HG03469 (cell line): ENCODE data around the gene IGHMBP2.
"Not testable (repeated sequence)": the region's sequence is repeated elsewhere in the genome, so short reads cannot be mapped to it uniquely, and the experiment has no call there.

Experiments
- ATAC-seq: cut with Tn5 transposase; IDR thresholded peaks from one replicate; pipeline ENCODE4 v1.9.1; 2021; ENCODE audit warnings: mild to moderate bottlenecking, moderate library complexity, moderate number of reproducible peaks; ENCODE audit not compliant: unreplicated experiment

Gene IGHMBP2

DNA sequence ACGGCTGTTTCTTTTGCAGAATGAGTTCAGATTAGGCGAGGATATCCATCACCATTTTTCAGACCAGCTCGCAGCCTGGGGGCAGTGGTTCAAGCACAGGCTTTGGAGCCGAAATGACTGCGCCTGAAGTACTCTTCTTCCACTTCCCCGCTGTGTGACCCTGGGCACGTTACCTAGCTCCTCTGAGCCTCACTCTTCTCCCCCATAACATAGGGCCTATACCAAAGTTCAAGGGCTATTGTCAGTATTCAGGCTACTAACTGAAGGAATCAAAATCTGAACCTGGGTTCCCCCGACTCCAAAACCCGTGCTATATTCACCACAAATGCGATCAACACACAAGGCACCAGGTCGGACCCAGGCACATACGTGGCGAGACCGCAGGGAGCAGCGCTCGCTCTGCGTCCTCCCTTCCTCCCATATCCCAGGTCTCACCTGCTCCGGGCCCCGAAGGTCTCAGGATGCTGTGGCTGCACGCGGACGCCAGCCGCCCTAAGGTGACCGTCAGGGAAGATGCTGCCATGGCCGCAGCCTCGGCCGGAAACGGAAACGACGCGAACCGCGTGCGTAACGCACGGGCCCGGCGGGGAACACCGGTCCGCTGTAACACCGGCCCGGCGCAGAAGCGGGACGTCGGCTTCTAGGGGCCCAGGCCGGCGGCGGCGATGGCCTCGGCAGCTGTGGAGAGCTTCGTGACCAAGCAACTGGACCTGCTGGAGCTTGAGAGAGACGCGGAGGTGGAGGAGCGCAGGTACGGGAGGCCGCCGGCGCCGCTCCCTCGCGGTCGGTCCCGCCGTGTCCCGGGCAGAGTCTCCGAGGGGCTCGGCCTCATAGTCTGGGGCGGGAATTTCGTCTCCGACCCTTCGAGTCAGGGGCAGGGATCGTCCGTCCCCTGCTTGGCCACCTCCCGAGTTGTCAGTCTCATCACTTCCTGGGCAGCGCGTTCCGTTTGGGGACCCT, at the start of gene IGHMBP2, which contains the start of gene MRPL21:
Gene IGHMBP2 (plus strand): TSS at position 604 of the 960 bp plus-strand sequence. CDS start 62 bp downstream, at position 666.
Gene MRPL21 (minus strand): TSS at position 545 of the 960 bp plus-strand sequence. CDS start 22 bp downstream, at position 523.
- ATAC-seq, result peak; percentile 47

DNA sequence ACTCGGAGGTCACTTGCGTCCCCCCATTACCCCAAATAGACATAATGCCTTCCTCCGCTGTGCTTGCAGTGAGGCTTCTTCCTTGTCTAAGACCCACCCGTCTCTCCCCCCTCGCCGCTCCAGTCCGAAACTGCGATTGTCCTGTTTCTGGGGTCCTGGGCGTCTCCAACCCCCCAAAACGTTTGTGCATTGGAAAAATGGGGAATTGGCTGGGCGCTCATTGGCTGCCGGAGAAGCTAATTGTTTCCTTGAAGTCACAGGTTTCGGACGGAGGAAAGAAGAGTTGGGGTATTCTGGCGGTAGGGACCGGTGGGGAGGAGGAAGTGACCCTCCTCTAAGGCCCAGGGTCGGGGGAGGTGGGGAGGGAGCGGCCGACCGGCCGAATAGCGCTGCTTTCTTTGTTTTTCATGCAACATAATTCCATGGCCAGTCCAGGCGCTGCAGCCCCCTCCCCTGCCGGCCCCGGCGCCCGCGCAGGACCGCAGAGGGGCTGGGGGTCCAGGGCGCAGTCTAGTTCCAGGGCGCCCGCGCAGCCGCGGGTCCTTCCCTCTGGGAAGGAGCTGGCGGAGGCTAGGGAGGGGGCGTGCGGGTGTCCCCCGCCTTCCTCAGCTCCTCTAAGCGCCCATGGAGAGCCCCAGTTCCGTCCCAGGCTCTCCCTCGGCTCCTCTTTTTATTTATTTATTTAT, 49.3 kb upstream of the IGHMBP2 start:
- ATAC-seq, result no peak

DNA sequence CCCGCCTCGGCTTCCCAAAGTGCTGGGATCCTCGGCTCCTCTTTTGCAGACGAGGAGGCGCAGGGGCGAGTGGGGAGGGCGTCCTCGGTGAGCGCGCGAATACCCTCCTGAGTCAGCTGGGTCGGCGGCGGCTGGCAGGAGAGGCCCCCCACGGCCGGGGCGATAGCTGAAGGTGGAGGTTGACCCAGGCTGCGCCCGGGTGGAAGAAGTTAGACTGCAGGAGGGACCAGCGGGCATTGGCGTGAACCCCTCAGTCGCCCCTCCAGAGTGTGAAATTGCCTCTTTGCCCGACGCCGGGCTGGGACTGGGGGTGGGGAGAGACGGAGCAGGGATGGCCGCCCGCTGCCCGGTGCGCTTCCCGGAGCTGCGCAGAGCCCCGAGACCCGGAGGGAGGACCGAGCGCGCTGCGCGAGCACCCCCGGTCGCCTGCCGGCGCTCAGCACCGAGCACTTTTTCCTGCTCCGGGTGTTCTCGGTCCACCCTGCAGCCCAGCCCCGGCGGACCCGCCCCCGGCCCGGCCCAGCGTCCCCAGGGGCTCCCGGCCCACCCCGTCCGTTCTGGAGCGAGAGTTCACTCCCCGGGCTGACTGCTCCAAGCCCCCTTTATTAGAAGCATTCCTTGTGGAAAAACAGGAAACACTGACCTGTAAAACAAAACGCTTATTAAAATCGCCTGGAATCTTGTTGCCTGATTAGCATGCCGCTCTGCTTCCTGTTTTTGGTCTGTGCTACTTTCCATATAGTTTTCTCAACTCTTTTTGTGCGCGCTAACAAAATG, 48.3 kb upstream of the IGHMBP2 start:
- no peak for ATAC-seq

DNA sequence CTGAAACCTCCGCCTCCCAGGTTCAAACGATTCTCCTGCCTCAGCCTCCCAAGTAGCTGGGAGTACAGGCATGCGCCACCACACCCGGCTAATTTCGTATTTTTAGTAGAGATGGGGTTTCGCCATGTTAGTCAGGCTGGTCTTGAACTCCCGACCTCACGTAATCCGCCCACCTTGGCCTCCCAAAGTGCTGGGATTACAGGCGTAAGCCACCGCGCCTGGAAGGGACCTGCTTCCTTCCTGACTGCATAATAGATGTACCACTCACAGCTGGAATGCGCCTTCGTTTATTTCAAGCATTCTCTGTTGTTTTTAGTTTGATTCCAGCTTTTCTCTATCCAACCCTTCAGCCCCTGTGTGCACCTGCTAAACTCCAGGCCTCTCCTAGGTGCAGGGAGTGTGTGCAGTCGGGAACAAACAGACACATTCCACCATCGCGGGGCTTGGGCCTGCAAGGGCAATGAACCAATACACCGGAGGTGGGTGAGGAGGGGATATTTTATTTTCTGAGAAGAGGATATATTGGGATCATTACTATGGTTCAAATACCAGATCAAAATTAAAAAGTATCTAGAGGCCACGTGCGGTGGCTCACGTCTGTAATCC, 47.2 kb upstream of the IGHMBP2 start:
- not testable (repeated sequence) for ATAC-seq

DNA sequence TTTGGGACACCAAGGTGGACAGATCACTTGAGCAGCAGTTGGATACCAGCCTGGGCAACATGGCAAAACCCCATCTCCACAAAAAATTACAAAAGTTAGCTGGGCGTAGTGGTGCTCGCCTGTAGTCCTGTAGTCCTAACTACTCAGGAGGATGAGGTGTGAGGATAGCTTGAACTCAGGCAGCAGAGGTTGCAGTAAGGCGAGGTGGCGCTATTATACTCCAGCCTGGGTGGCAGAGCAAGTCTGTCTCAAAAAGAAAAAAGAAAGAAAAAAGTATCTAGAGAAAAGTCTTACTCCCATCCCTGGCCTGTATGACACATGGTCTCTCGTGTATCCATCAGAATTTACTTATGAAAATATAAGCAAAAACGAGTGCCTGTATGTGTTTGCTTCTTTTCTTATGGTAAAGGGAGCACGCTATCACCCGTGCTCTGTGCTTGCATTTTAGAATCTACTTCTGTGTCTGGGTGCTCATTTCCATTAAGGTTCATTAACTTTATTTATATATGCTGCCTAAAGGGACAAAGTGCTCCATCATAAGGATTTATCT, 46.6 kb upstream of the IGHMBP2 start:
- no peak for ATAC-seq

DNA sequence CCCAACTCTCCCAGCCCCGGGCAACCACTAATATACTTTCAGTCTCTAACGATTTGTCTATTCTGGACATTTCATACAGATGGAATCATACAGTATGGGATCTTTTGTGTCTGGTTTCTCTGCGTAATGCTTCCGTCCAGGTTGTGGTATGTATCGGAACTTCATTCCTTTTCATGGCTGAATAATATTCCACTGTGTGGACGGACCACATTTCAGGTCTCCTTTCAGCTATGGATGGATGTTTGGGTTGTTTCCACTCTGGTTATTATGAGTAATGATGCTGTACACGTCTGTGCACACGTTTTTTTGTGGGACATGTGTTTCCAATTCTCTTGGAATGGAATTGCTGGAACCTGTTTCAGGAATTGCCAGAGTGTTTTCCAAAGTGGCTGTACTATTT, 44.6 kb upstream of the IGHMBP2 start:
- no peak for ATAC-seq

DNA sequence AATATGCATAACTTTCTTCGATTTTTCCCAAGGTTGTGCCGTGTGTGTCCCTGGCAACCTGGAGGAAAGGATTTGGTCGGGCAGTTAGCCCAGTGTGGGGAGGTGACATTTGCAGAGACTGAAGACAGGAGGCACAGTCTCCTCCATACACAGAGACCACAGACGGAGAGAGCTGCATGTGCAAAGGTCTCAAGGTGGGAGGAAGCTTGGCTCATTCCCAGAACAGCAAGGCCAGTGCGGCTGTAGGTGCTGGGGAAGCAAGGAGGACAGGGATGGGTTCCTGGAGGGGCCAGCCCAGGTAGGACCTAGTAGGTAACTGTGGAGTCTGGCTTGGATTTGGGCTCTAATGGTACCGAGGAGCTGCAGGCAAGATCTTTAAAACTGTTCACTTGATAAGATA, 41.3 kb upstream of the IGHMBP2 start:
- no peak for ATAC-seq

DNA sequence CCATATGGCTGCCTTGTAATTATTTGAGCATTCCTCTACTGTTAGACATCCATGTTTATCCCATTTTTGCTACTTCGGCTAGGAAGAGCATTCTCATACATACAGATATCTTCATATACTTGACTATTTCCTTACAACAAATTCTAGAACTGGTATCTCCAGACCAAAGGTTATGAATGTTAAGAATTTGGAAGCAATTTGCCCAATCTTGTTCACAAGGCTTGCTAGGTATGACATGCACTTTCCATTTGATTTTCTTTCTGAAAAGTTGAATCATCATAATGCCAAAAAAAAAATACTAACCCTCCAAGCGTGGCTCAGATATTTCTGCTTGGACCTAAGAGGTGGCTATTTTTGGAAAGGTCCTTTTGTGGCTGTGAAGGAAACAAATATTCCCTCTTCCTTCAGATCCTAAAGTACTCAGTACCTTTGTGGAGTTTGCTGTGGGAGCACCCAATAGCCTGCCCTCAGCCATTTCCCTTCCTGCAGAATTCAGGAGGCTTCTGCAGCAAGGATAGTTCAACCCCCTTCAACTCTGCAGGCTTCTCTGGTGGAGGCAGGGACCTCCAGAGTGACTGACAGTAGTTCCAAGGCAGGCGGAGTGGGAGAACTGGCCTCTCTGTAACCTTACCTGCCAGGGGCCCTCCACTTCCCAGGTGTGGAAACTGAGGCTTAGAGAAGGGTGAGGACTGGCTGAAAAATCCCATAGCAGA, 40.0 kb upstream of the IGHMBP2 start:
- no peak for ATAC-seq

DNA sequence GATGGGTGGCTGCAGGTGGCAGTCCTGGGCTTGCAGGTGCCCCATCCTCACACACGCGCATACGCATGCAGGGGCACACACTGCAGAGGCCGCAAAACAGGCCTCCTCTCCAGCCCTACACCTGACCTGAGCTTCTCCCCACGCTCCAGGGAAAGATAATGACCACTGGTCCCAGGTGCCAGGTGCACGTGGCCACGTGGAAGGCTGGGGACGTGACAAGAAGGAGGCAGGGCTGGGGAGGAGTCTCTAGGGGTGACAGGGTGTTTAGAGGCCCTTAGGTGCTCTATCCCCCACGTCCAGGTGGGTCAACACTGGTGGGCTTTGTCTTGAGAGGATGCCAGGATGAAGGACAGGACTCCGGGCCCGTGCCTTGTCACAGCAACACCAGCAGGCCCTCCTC, 38.5 kb upstream of the IGHMBP2 start:
- no peak for ATAC-seq

DNA sequence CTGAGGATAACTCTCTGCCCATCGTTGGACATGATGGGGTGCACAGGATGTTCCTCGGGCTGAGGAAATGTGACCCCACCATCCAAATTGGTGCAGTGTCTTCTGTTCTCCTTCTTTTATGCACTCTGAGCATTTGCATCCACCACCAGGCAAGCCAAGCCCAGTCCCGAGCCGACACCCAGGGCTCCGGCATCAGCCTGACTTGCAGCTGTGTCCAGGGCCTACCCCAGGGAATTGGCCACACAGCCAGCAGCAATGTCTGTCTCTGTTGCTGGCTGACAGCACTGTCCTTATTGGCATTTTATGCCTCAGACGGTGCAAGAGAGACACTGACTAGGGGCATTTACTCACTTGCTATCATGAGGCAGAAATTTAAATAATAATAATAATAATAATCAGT, 36.6 kb upstream of the IGHMBP2 start:
- no peak for ATAC-seq

DNA sequence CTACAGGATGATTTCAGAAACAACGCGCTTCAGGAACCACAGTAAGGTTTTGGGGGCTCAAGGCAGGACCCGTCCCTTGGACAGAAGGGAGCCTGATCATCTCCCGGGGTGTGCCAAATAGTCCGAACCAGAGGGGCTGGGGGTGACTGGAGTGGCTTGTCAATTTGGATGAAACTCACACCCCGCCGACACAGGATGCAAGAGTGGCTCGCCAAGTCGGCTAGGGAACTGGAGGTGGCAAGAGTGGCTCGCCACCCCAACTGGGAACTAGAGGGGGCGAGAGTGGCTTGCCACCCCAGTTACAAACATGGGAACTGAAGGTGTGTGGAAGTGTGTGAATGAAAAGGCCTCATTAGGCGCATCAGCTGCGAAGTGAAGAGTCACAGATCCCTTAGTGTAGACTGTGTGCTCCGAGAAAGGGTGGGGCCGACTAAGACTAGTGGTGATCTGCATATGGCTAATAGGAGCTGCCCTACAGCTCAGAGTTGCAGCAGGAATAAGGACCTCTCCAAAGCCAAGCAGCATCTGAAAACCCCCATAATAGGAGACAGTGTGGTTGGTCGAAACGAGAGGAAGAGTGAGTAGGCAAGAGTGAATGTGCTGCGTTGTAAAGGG, 35.4 kb upstream of the IGHMBP2 start:
- ATAC-seq, result no peak

DNA sequence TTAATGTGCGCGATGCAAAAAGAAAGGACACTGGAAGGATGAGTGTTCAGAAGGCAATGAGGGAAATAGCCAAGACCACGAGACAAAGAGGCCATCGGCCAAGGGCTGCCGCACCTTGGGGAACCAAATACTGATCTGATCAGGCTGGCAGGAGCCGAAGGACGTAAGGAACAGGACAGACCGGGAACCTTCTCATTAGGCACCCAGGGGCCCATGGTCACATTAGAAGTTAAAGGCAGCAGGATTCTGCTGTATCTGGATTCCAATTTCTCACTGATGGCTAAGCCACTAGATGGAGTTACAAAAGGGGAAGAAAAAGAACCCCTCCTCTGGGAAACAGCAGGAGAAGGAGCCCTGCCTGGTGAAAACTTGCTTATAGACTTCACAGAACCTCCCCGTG, 33.2 kb upstream of the IGHMBP2 start:
- ATAC-seq, result no peak

DNA sequence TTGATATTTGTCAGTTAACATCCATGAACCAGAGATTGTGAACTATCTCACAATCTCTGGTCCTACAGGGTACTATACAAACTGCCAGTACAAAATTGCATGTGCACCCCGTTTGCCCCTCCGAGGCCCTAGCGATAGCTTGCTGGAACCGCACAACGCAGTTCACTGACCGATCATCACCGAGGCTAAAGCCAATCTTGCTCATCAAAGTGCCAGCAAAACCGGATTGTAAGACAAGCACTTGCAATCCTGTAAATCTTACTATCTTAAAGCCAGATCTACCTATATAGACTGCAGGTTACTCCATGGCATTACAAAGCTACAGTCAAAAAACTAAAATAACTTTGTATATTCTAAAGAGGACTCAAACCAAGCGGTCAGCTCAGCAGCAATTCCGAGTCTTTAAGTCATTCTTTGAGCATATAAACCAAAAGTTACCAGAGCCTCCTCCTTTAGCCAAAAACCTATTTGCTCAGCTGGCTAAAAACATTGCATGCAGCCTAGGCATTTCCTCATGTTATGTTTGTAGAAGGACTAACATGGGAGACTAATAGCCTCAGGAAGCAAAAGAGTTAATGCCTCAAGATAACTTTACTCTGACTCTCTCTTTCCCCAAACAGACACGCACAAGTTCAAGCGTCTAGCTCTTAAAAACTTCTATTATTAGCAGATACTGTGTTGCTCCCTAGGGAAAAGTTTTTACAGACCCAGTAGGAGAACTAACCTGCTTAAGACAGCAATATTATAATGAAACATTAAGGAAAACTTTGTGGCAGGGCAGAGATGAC, 31.3 kb upstream of the IGHMBP2 start:
- ATAC-seq, result no peak

DNA sequence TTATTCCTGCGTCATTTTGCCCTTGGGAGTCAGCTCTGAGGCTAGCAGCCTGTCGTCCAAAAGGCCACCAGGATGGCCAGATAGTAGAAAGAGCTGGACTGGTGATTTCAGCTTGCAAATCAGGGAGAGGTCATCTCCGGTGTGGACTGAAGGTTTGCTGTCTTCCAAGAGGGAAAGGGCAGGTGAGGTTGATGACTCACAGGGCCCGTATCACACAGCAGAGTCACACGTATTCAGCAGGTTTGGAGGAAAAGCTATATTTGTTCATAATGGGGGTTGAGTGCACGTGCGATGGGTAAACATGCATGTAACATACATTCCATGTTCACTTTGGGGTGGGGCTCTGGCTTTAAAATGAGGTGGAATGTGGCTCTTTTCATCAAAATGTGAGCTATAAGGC, 25.7 kb upstream of the IGHMBP2 start:
- no peak for ATAC-seq

DNA sequence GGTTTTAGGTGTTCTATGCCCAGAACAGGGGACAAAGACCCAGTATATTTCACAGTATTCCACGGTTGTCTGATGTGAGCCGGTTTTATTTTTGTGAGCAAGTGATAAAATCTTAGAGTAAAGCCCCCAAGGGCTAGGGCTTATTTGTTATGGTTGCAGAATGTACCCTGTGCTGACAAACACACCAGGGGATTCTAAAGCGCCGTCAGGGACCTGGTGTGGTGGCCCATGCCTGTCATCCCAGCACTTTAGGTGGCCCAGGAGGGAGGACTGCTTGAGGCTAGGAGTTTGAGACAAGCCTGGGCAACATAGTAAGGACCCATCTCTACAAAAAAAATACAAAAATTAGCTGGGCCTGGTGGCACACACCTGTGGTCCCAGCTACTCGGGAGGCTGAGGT, 22.8 kb upstream of the IGHMBP2 start:
- no peak for ATAC-seq

DNA sequence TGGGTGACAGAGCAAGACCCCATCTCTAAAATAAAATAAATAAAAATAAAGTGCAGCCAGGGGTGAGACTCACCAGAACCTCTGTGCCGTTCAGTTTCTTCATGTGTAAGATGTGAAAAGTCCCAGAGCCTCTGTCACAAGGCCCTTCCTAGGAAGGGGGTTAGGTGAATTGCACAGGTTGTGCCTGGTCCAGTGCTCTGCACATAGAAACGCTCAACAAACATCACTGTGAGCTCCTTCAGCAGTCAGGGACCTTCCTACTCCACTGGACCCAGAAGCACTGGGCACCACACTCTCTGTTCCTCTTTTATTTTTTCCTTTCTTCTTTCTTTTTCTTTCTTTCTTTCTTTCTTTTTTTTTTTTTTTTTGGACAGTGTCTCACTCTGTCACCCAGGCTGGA, 22.4 kb upstream of the IGHMBP2 start:
- no peak for ATAC-seq

DNA sequence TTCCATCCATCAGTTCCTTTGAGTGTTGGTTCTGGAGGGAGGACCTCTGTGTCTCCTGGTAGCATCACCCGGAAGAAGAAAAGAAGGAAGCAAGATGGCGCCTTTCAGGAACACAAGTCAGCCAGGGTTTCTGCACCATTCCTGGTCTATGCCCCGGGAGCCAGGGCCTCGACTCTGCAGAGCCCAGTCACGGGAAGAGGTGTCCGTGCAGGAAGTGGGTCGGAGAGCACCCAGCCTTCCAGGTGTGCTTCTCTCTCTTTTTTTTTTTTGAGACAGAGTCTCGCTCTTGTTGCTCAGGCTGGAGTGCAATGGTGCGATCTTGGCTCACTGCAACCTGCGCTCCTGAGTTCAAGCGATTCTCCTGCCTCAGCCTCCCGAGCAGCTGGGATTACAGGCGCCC, 21.3 kb upstream of the IGHMBP2 start:
- no peak for ATAC-seq

DNA sequence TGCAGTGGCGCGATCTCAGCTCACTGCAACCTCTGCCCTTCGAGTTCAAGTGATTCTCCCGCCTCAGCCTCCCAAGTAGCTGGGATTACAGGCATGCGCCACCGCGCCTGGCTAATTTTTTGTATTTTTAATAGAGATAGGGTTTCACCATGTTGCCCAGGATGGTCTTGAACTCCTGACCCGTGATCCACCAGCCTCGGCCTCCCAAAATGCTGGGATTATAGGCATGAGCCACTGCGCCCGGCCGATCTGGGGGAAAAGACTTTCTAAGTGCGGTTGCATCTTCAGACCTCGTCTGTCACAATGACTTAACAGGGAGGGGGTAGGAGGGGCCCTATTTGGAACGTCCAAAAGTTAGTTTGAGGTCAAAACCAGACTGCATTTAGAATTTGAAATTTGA, 18.9 kb upstream of the IGHMBP2 start:
- not testable (repeated sequence) for ATAC-seq
